Breast epithelium (tissue), 3 donors: ENCODE data around the gene NINJ1.

Source experiments
- POLR2A ChIP-seq: fragments of 450-650 bp; IDR thresholded peaks from one replicate; pipeline ENCODE4 v1.6.1; 2016; ENCODE audit warnings: antibody characterized with exemption, mild to moderate bottlenecking, moderate library complexity
- TF ChIP-seq, protein P1 (sequence below), 3 donors: fragments of 450-650 bp; IDR thresholded peaks; one replicate each; pipeline ENCODE4 v1.5.1; 2016 to 2017; ENCODE audit warnings: antibody characterized with exemption in 3 of 3, mild to moderate bottlenecking in 3 of 3, moderate library complexity in 3 of 3

DNA sequence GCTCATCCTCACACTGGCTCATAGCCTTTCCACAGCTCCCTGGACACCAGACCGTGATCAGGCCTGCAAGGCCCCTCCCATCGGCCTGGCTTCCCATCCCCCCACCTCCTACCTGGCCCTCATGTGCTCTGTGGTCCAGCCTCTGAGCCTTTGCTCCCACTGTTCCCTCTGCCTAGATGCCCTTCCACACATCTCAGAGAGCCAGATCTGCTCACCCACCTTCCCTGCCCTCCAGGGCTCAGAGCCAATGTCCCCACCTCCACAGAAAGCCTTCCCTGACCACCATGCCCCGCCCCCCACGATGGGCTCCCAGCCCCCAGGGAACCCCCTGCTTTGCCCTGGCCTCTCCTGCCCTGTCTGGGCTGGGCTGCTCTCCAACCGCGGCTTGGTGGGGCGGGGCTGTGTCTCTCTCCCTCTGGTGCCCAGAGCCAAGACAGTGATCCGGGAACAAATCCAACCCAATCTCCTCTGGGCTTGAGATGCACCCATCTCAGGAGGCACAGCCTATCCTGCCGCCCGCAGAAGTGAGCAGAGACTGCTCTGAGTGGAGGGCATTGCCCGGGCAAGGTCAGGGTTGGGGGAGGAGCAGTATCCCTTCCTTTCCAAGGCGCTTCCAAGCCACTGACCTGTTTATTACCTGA, 1.6 kb downstream of the NINJ1 start:
- TF ChIP-seq POLR2A = peak; percentile 30
- TF ChIP-seq, protein P1, sequence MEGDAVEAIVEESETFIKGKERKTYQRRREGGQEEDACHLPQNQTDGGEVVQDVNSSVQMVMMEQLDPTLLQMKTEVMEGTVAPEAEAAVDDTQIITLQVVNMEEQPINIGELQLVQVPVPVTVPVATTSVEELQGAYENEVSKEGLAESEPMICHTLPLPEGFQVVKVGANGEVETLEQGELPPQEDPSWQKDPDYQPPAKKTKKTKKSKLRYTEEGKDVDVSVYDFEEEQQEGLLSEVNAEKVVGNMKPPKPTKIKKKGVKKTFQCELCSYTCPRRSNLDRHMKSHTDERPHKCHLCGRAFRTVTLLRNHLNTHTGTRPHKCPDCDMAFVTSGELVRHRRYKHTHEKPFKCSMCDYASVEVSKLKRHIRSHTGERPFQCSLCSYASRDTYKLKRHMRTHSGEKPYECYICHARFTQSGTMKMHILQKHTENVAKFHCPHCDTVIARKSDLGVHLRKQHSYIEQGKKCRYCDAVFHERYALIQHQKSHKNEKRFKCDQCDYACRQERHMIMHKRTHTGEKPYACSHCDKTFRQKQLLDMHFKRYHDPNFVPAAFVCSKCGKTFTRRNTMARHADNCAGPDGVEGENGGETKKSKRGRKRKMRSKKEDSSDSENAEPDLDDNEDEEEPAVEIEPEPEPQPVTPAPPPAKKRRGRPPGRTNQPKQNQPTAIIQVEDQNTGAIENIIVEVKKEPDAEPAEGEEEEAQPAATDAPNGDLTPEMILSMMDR (IDR thresholded peaks at IDR 0.05) = no peak
